HEK293 (cell line): ENCODE data around the gene PRKD1.

Source experiments
- CTCF ChIA-PET: fragments of 350-600 bp; formaldehyde crosslinking; extraction: SDS; loops from one replicate; lab custom pipeline; 2021; ENCODE audit warnings: antibody characterized with exemption; lab: Yijun Ruan, JAX
- POLR2A ChIA-PET: fragments of 300-600 bp; formaldehyde crosslinking; extraction: SDS; loops from one replicate; lab custom pipeline; 2020; ENCODE audit warnings: antibody characterized with exemption, inconsistent platforms; lab: Yijun Ruan, JAX
- H3K27ac ChIP-seq: fragments of 200-500 bp; sonication (Bioruptor generic); 2 replicates; pipeline ENCODE4 v1.5.1; 2014; ENCODE audit warnings: low read depth, low read length, control low read depth, inconsistent platforms; ENCODE audit errors: extremely low read depth
- H3K36me3 ChIP-seq, 2 experiments: fragments of 200-500 bp in 1 of 2; sonication (Bioruptor generic) in 1 of 2; 1 replicate in 1 of 2; 2 replicates in 1 of 2; pipeline ENCODE4 v1.5.1; 2014 to 2017; ENCODE audit warnings: inconsistent platforms in 2 of 2, low read length in 2 of 2; ENCODE audit not compliant: control insufficient read depth in 2 of 2, insufficient read depth in 1 of 2
- H3K4me1 ChIP-seq: fragments of 200-500 bp; sonication (Bioruptor generic); 2 replicates; pipeline ENCODE4 v1.5.1; 2014; ENCODE audit warnings: mild to moderate bottlenecking, low read length, inconsistent platforms; ENCODE audit not compliant: control insufficient read depth, insufficient read depth
- H3K4me3 ChIP-seq: 2 replicates; pipeline ENCODE4 v1.5.1; 2011; ENCODE audit warnings: low read depth, mild to moderate bottlenecking, control low read depth, low read length, moderate library complexity
- H3K9me3 ChIP-seq: fragments of 200-500 bp; sonication (Bioruptor generic); 2 replicates; pipeline ENCODE4 v1.5.1; 2014; ENCODE audit warnings: low read depth, low read length, inconsistent platforms; ENCODE audit not compliant: control insufficient read depth, insufficient read depth
- FEZF1 ChIP-seq: fragments of 450-650 bp; formaldehyde crosslinking; IDR thresholded peaks from 2 replicates; pipeline ENCODE4 v1.5.1; 2016; ENCODE audit warnings: missing biosample characterization, missing genetic modification characterization
- MEIS1 ChIP-seq: sonication (generic); formaldehyde crosslinking; IDR thresholded peaks from 2 replicates; pipeline ENCODE4 v1.8.1; 2022; ENCODE audit warnings: missing genetic modification reagents, mild to moderate bottlenecking, borderline replicate concordance
- ZBTB48 ChIP-seq: fragments of 450-650 bp; formaldehyde crosslinking; IDR thresholded peaks from 2 replicates; pipeline ENCODE4 v1.5.1; 2016; ENCODE audit warnings: missing biosample characterization, missing genetic modification characterization
- ZBTB7A ChIP-seq: fragments of 450-650 bp; formaldehyde crosslinking; IDR thresholded peaks from 2 replicates; pipeline ENCODE4 v1.5.1; 2016; ENCODE audit warnings: low read depth, missing biosample characterization, missing genetic modification characterization
- ZFP37 ChIP-seq: fragments of 450-650 bp; formaldehyde crosslinking; IDR thresholded peaks from 2 replicates; pipeline ENCODE4 v1.5.1; 2016; ENCODE audit warnings: missing biosample characterization, missing genetic modification characterization
- ZNF23 ChIP-seq: fragments of 450-650 bp; formaldehyde crosslinking; IDR thresholded peaks from 2 replicates; pipeline ENCODE4 v1.5.1; 2016; ENCODE audit warnings: missing biosample characterization, missing genetic modification characterization, borderline replicate concordance
- ZNF341 ChIP-seq: fragments of 450-650 bp; formaldehyde crosslinking; IDR thresholded peaks from 2 replicates; pipeline ENCODE4; 2016; ENCODE audit warnings: low read depth, missing biosample characterization, missing genetic modification characterization
- ZNF350 ChIP-seq: fragments of 450-650 bp; formaldehyde crosslinking; IDR thresholded peaks from 2 replicates; pipeline ENCODE4 v1.5.0; 2017; ENCODE audit warnings: missing biosample characterization, mild to moderate bottlenecking, missing genetic modification characterization
- ZNF366 ChIP-seq: fragments of 450-650 bp; formaldehyde crosslinking; conservative IDR thresholded peaks from 2 replicates; pipeline ENCODE4 v1.5.1; 2016; ENCODE audit warnings: missing biosample characterization, missing genetic modification characterization
- ZNF48 ChIP-seq: fragments of 450-650 bp; formaldehyde crosslinking; IDR thresholded peaks from 2 replicates; pipeline ENCODE4 v1.5.1; 2016; ENCODE audit warnings: missing biosample characterization, missing genetic modification characterization
- ZNF514 ChIP-seq: fragments of 450-650 bp; formaldehyde crosslinking; IDR thresholded peaks from 2 replicates; pipeline ENCODE4 v1.5.1; 2016; ENCODE audit warnings: missing biosample characterization, missing genetic modification characterization
- ZNF561 ChIP-seq: fragments of 450-650 bp; IDR thresholded peaks from 2 replicates; pipeline ENCODE4 v1.5.1; 2018; ENCODE audit warnings: missing biosample characterization, missing genetic modification characterization, borderline replicate concordance
- ZNF571 ChIP-seq: fragments of 450-650 bp; formaldehyde crosslinking; IDR thresholded peaks from 2 replicates; pipeline ENCODE4 v1.5.0; 2017; ENCODE audit warnings: missing biosample characterization, missing genetic modification characterization
- ZNF596 ChIP-seq: fragments of 450-650 bp; IDR thresholded peaks from 2 replicates; pipeline ENCODE4 v1.5.0; 2018; ENCODE audit warnings: missing biosample characterization, mild to moderate bottlenecking, missing genetic modification characterization, moderate library complexity
- ZNF600 ChIP-seq: fragments of 450-650 bp; formaldehyde crosslinking; IDR thresholded peaks from 2 replicates; pipeline ENCODE4 v1.5.1; 2016; ENCODE audit warnings: missing biosample characterization, missing genetic modification characterization
- ZNF624 ChIP-seq: fragments of 450-650 bp; formaldehyde crosslinking; IDR thresholded peaks from 2 replicates; pipeline ENCODE4 v1.5.1; 2017; ENCODE audit warnings: missing biosample characterization, missing genetic modification characterization
- ZNF76 ChIP-seq: fragments of 450-650 bp; formaldehyde crosslinking; IDR thresholded peaks from 2 replicates; pipeline ENCODE4; 2016; ENCODE audit warnings: low read depth, missing biosample characterization, missing genetic modification characterization, borderline replicate concordance
- TF ChIP-seq, protein P1 (sequence below): fragments of 450-650 bp; formaldehyde crosslinking; IDR thresholded peaks from 2 replicates; pipeline ENCODE4 v1.5.1; 2016; ENCODE audit warnings: missing biosample characterization, missing genetic modification characterization, low read depth
- TF ChIP-seq, protein P2 (sequence below): fragments of 450-650 bp; formaldehyde crosslinking; IDR thresholded peaks from 2 replicates; pipeline ENCODE4; 2016; ENCODE audit warnings: missing biosample characterization, missing genetic modification characterization
- TF ChIP-seq, protein P3 (sequence below): fragments of 450-650 bp; IDR thresholded peaks from 2 replicates; pipeline ENCODE4 v1.5.1; 2018; ENCODE audit warnings: missing biosample characterization, missing genetic modification characterization
- TF ChIP-seq, protein P4 (sequence below): fragments of 450-650 bp; formaldehyde crosslinking; IDR thresholded peaks from 2 replicates; pipeline ENCODE4 v1.5.1; 2016; ENCODE audit warnings: missing biosample characterization, missing genetic modification characterization
- TF ChIP-seq, protein P5 (sequence below): fragments of 450-650 bp; formaldehyde crosslinking; IDR thresholded peaks from 2 replicates; pipeline ENCODE4 v1.5.1; 2017; ENCODE audit warnings: missing biosample characterization, missing genetic modification characterization
- TF ChIP-seq, protein P6 (sequence below): fragments of 450-650 bp; formaldehyde crosslinking; IDR thresholded peaks from 2 replicates; pipeline ENCODE4 v1.5.1; 2017; ENCODE audit warnings: missing biosample characterization, mild to moderate bottlenecking, missing genetic modification characterization, moderate library complexity
- TF ChIP-seq, protein P7 (sequence below): fragments of 450-650 bp; formaldehyde crosslinking; IDR thresholded peaks from 2 replicates; pipeline ENCODE4 v1.5.1; 2016; ENCODE audit warnings: missing biosample characterization, missing genetic modification characterization

PRKD1 gene

DNA sequence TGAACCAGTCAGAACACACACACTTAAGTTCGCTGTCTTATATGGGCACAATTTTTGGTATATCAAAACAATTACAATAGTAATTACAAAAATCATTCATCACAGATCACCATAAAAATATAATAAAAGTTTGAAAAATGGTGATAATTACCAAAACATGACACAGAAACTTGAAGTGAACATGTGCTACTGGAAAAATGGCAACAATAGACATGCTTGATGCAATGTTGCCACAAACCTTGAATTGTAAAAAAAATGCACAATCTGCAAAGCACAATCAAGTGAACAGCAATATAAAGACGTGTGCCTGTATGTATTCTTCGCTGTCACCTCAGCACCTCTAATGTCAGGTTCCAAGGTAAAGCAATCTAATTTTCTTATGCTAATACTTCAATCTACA is 117.6 kb downstream of the PRKD1 start:
- Histone ChIP-seq H3K9me3 (no peaks in the 10 kb centered on the region), H3K36me3 (no peaks in the 10 kb centered on the region), H3K4me3 (no peak overlapping the region), H3K27ac (no peak overlapping the region), H3K4me1 (peaks cover 19% of the 10 kb centered on the region)
- ChIA-PET POLR2A (no interaction called here), CTCF (interaction anchor here (0.7 kb wide), 1 partner anchor 118 kb away, joined by 4 read pairs; no protein-coding TSS in a partner anchor)
- TF ChIP-seq ZNF624 (tag by site-specific recombination) (no peak), ZNF596 (tag by site-specific recombination) (no peak), ZNF341 (no peak), FEZF1 (tag by site-specific recombination) (peak; percentile 19), ZNF366 (no peak)

DNA sequence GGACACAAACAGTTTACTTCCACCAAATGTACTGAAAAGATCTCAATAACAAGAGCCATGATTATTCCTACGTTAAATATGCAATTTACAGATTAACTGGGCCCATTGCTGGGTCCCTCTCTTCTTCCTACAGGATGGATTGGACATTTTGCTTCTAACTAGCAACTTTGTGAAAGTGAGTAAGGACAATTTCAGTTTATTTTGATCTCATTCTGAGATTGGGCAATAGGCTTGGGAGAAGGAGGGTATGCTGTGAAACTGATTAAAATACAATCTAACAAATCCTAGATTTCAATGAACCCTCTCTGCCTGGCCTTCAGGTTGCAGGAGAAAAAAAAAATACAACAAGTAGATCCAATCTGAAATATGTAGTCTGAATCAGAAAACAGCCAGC is 121.5 kb downstream of the PRKD1 start:
- H3K4me3 ChIP-seq, result no peak overlapping the region
- POLR2A ChIA-PET, result no interaction called here
- TF ChIP-seq ZBTB48 (tag by site-specific recombination) (no peak), ZNF561 (tag by site-specific recombination) (no peak), ZNF76 (tag by site-specific recombination) (no peak), ZNF350 (tag by site-specific recombination) (no peak), ZNF571 (tag by site-specific recombination) (no peak), ZNF514 (tag by site-specific recombination) (no peak), MEIS1 (CRISPR knock-in tag) (no peak), ZNF600 (tag by site-specific recombination) (no peak), ZBTB7A (tag by site-specific recombination) (no peak), ZNF23 (no peak), ZNF48 (no peak), ZFP37 (no peak)
- TF ChIP-seq, protein P1, sequence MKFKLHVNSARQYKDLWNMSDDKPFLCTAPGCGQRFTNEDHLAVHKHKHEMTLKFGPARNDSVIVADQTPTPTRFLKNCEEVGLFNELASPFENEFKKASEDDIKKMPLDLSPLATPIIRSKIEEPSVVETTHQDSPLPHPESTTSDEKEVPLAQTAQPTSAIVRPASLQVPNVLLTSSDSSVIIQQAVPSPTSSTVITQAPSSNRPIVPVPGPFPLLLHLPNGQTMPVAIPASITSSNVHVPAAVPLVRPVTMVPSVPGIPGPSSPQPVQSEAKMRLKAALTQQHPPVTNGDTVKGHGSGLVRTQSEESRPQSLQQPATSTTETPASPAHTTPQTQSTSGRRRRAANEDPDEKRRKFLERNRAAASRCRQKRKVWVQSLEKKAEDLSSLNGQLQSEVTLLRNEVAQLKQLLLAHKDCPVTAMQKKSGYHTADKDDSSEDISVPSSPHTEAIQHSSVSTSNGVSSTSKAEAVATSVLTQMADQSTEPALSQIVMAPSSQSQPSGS, result no peak
- TF ChIP-seq, protein P2, sequence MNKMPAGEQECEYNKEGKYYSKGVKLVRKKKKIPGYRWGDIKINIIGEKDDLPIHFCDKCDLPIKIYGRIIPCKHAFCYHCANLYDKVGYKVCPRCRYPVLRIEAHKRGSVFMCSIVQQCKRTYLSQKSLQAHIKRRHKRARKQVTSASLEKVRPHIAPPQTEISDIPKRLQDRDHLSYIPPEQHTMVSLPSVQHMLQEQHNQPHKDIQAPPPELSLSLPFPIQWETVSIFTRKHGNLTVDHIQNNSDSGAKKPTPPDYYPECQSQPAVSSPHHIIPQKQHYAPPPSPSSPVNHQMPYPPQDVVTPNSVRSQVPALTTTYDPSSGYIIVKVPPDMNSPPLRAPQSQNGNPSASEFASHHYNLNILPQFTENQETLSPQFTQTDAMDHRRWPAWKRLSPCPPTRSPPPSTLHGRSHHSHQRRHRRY (tag by site-specific recombination), result no peak
- TF ChIP-seq, protein P3, sequence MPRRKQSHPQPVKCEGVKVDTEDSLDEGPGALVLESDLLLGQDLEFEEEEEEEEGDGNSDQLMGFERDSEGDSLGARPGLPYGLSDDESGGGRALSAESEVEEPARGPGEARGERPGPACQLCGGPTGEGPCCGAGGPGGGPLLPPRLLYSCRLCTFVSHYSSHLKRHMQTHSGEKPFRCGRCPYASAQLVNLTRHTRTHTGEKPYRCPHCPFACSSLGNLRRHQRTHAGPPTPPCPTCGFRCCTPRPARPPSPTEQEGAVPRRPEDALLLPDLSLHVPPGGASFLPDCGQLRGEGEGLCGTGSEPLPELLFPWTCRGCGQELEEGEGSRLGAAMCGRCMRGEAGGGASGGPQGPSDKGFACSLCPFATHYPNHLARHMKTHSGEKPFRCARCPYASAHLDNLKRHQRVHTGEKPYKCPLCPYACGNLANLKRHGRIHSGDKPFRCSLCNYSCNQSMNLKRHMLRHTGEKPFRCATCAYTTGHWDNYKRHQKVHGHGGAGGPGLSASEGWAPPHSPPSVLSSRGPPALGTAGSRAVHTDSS, result no peak
- TF ChIP-seq, protein P4, sequence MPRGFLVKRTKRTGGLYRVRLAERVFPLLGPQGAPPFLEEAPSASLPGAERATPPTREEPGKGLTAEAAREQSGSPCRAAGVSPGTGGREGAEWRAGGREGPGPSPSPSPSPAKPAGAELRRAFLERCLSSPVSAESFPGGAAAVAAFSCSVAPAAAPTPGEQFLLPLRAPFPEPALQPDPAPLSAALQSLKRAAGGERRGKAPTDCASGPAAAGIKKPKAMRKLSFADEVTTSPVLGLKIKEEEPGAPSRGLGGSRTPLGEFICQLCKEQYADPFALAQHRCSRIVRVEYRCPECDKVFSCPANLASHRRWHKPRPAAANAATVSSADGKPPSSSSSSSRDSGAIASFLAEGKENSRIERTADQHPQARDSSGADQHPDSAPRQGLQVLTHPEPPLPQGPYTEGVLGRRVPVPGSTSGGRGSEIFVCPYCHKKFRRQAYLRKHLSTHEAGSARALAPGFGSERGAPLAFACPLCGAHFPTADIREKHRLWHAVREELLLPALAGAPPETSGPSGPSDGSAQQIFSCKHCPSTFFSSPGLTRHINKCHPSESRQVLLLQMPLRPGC (tag by site-specific recombination), result no peak
- TF ChIP-seq, protein P5, sequence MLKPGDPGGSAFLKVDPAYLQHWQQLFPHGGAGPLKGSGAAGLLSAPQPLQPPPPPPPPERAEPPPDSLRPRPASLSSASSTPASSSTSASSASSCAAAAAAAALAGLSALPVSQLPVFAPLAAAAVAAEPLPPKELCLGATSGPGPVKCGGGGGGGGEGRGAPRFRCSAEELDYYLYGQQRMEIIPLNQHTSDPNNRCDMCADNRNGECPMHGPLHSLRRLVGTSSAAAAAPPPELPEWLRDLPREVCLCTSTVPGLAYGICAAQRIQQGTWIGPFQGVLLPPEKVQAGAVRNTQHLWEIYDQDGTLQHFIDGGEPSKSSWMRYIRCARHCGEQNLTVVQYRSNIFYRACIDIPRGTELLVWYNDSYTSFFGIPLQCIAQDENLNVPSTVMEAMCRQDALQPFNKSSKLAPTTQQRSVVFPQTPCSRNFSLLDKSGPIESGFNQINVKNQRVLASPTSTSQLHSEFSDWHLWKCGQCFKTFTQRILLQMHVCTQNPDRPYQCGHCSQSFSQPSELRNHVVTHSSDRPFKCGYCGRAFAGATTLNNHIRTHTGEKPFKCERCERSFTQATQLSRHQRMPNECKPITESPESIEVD (tag by site-specific recombination), result no peak
- TF ChIP-seq, protein P6, sequence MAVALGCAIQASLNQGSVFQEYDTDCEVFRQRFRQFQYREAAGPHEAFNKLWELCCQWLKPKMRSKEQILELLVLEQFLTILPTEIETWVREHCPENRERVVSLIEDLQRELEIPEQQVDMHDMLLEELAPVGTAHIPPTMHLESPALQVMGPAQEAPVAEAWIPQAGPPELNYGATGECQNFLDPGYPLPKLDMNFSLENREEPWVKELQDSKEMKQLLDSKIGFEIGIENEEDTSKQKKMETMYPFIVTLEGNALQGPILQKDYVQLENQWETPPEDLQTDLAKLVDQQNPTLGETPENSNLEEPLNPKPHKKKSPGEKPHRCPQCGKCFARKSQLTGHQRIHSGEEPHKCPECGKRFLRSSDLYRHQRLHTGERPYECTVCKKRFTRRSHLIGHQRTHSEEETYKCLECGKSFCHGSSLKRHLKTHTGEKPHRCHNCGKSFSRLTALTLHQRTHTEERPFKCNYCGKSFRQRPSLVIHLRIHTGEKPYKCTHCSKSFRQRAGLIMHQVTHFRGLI (tag by site-specific recombination), result no peak
- TF ChIP-seq, protein P7, sequence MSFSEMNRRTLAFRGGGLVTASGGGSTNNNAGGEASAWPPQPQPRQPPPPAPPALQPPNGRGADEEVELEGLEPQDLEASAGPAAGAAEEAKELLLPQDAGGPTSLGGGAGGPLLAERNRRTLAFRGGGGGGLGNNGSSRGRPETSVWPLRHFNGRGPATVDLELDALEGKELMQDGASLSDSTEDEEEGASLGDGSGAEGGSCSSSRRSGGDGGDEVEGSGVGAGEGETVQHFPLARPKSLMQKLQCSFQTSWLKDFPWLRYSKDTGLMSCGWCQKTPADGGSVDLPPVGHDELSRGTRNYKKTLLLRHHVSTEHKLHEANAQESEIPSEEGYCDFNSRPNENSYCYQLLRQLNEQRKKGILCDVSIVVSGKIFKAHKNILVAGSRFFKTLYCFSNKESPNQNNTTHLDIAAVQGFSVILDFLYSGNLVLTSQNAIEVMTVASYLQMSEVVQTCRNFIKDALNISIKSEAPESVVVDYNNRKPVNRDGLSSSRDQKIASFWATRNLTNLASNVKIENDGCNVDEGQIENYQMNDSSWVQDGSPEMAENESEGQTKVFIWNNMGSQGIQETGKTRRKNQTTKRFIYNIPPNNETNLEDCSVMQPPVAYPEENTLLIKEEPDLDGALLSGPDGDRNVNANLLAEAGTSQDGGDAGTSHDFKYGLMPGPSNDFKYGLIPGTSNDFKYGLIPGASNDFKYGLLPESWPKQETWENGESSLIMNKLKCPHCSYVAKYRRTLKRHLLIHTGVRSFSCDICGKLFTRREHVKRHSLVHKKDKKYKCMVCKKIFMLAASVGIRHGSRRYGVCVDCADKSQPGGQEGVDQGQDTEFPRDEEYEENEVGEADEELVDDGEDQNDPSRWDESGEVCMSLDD, result no peak
- H3K36me3 ChIP-seq, result no peaks in the 10 kb centered on the region
- H3K27ac ChIP-seq, result peak overlapping the region; percentile 57; the same call in 1 of the 2 replicates
- CTCF ChIA-PET, result no interaction called here
- H3K9me3 ChIP-seq, result no peaks in the 10 kb centered on the region
- peaks cover 30% of the 10 kb centered on the region for H3K4me1 ChIP-seq
